SK-N-SH (cell line): ENCODE measurements around the gene KRTAP10-1. TPM values are rescaled to one million over a fixed set of nuclear protein-coding genes. Genes with fewer than 3 reads are reported as not detected.

Experiments
- CTCF ChIA-PET: fragments of 300-600, 350-600 bp; formaldehyde crosslinking; extraction: SDS; loops from one replicate; lab custom pipeline; 2021; lab: Yijun Ruan, JAX
- POLR2A ChIA-PET: fragments of 350-600 bp; sonication (Branson Sonifier 250); formaldehyde crosslinking; extraction: SDS; loops from one replicate; lab custom pipeline; 2020; ENCODE audit warnings: antibody characterized with exemption, inconsistent platforms; lab: Yijun Ruan, JAX
- DNase-seq: peaks from one replicate; pipeline ENCODE4 v3.0.0; 2012
- H2AFZ ChIP-seq: fragments of 200-600 bp; sonication (generic); 2 replicates; pipeline ENCODE4 v1.8.1; 2016; ENCODE audit warnings: antibody characterized with exemption, mild to moderate bottlenecking, low read depth
- H3F3A ChIP-seq: fragments of 200-600 bp; sonication (generic); replicated peaks from 2 replicates; pipeline ENCODE3; 2016; ENCODE audit warnings: antibody characterized with exemption, mild to moderate bottlenecking; ENCODE audit not compliant: insufficient read depth
- H3K27ac ChIP-seq, 2 experiments: fragments of 200-500 bp in 1 of 2; fragments of 200-600 bp in 1 of 2; sonication (Bioruptor generic) in 1 of 2; sonication (generic), shearing (Covaris generic) in 1 of 2; 2 replicates each; pipeline versions ENCODE4 v1.5.1 to v1.6.1; 2014 to 2016; ENCODE audit warnings: low read depth in 2 of 2, inconsistent platforms in 1 of 2, low read length in 1 of 2, mild to moderate bottlenecking in 1 of 2, mixed read lengths in 1 of 2
- H3K27me3 ChIP-seq: fragments of 200-600 bp; sonication (generic), shearing (Covaris generic); 2 replicates; pipeline ENCODE4 v1.6.1; 2016; ENCODE audit warnings: mixed run types; ENCODE audit not compliant: insufficient read depth
- H3K36me3 ChIP-seq, 2 experiments: fragments of 200-500 bp in 1 of 2; fragments of 200-600 bp in 1 of 2; sonication (Bioruptor generic) in 1 of 2; sonication (generic) in 1 of 2; replicated peaks in 1 of 2; 2 replicates each; pipeline versions ENCODE3 to v1.5.1; 2014 to 2016; ENCODE audit warnings: low read length in 1 of 2, mild to moderate bottlenecking in 1 of 2; ENCODE audit not compliant: insufficient read depth in 2 of 2, control insufficient read depth in 1 of 2
- H3K4me1 ChIP-seq, 2 experiments: fragments of 200-500 bp in 1 of 2; fragments of 200-600 bp in 1 of 2; sonication (Bioruptor generic) in 1 of 2; sonication (generic), shearing (Covaris generic) in 1 of 2; 2 replicates each; pipeline versions ENCODE4 v1.5.1 to v1.6.1; 2014 to 2016; ENCODE audit warnings: low read depth in 1 of 2, low read length in 1 of 2, mixed run types in 1 of 2; ENCODE audit not compliant: insufficient read depth in 2 of 2, control insufficient read depth in 1 of 2
- H3K4me2 ChIP-seq: fragments of 200-600 bp; sonication (generic), shearing (Covaris generic); 2 replicates; pipeline ENCODE4 v1.6.1; 2017; ENCODE audit warnings: mixed run types
- H3K4me3 ChIP-seq, 2 experiments: fragments of 200-500 bp in 1 of 2; fragments of 200-600 bp in 1 of 2; sonication (Bioruptor generic) in 1 of 2; sonication (generic), shearing (Covaris generic) in 1 of 2; 2 replicates each; pipeline versions ENCODE4 v1.5.1 to v1.8.1; 2014 to 2016; ENCODE audit warnings: low read depth in 2 of 2, inconsistent platforms in 1 of 2, low read length in 1 of 2, mild to moderate bottlenecking in 1 of 2, mixed read lengths in 1 of 2, moderate library complexity in 1 of 2
- H3K79me2 ChIP-seq: fragments of 200-600 bp; sonication (generic); 2 replicates; pipeline ENCODE4 v1.8.1; 2017; ENCODE audit warnings: mild to moderate bottlenecking; ENCODE audit not compliant: insufficient read depth
- H3K9ac ChIP-seq: fragments of 200-600 bp; sonication (generic); 2 replicates; pipeline ENCODE4 v1.6.1; 2017; ENCODE audit warnings: mixed run types
- H3K9me2 ChIP-seq: fragments of 200-600 bp; sonication (generic); 2 replicates; pipeline ENCODE4 v1.6.1; 2017; ENCODE audit warnings: mixed run types
- H3K9me3 ChIP-seq: fragments of 200-600 bp; sonication (generic); 2 replicates; pipeline ENCODE4 v1.6.1; 2017; ENCODE audit warnings: mixed run types, mild to moderate bottlenecking, moderate library complexity
- H4K20me1 ChIP-seq: fragments of 200-600 bp; sonication (generic); 2 replicates; pipeline ENCODE4 v1.6.1; 2017; ENCODE audit warnings: mild to moderate bottlenecking, mixed run types; ENCODE audit not compliant: insufficient read depth
- ELF1 ChIP-seq: IDR thresholded peaks from 2 replicates; pipeline ENCODE4 v1.4.0; 2012
- EP300 ChIP-seq, 2 experiments: IDR thresholded peaks; 2 replicates each; pipeline versions ENCODE4 v1.4.0 to v1.6.1; 2012; ENCODE audit warnings: borderline replicate concordance in 1 of 2, low read depth in 1 of 2, low read length in 1 of 2
- FOSL2 ChIP-seq: IDR thresholded peaks from 2 replicates; pipeline ENCODE4 v1.4.0; 2012; ENCODE audit warnings: low read depth, mild to moderate bottlenecking, moderate library complexity, borderline replicate concordance
- GABPA ChIP-seq: IDR thresholded peaks from 2 replicates; pipeline ENCODE4 v1.4.0; 2012; ENCODE audit warnings: low read depth, mild to moderate bottlenecking
- MXI1 ChIP-seq: IDR thresholded peaks from 2 replicates; pipeline ENCODE4 v1.6.1; 2012; ENCODE audit warnings: mild to moderate bottlenecking, low read depth, low read length, improper control_type of control experiment
- NFIC ChIP-seq: IDR thresholded peaks from 2 replicates; pipeline ENCODE4 v1.4.0; 2012; ENCODE audit warnings: borderline replicate concordance
- NRF1 ChIP-seq: IDR thresholded peaks from 2 replicates; pipeline ENCODE4 v1.6.1; 2012; ENCODE audit warnings: low read depth, mild to moderate bottlenecking, low read length
- RCOR1 ChIP-seq: fragments of 150-350 bp; IDR thresholded peaks from 2 replicates; pipeline ENCODE4 v1.6.1; 2017; ENCODE audit warnings: antibody characterized with exemption, low read length
- RFX5 ChIP-seq: IDR thresholded peaks from 2 replicates; pipeline ENCODE4 v1.6.1; 2012; ENCODE audit warnings: mild to moderate bottlenecking, improper control_type of control experiment, low read length
- RXRA ChIP-seq: IDR thresholded peaks from 2 replicates; pipeline ENCODE4 v1.4.0; 2012; ENCODE audit warnings: low read depth, mild to moderate bottlenecking, borderline replicate concordance
- SMC3 ChIP-seq: IDR thresholded peaks from 2 replicates; pipeline ENCODE4 v1.6.1; 2012; ENCODE audit warnings: low read depth, low read length, improper control_type of control experiment
- TAF1 ChIP-seq: IDR thresholded peaks from 2 replicates; pipeline ENCODE4 v1.6.1; 2012; ENCODE audit warnings: low read depth, mild to moderate bottlenecking, low read length, moderate library complexity, borderline replicate concordance
- TCF12 ChIP-seq: IDR thresholded peaks from 2 replicates; pipeline ENCODE4 v1.4.0; 2012
- YY1 ChIP-seq: IDR thresholded peaks from 2 replicates; pipeline ENCODE4 v1.4.0; 2012; ENCODE audit warnings: low read depth, mild to moderate bottlenecking
- WGBS: methylation state at CpG from one replicate; pipeline ENCODE4 v1.1.6; 2017; ENCODE audit warnings: low lambda C conversion rate; 5-methylcytosine and 5-hydroxymethylcytosine counted together
- polyA plus RNA-seq, 3 experiments: library from polyadenylated mRNA; depleted of rRNA; stranded (reverse); fragments of >200 nt; gene quantifications; 2 replicates each; pipeline ENCODE4 v1.2.3, GENCODE V29; 2012
- TF ChIP-seq, protein P1 (sequence below): fragments of 150-350 bp; IDR thresholded peaks from 2 replicates; pipeline ENCODE4 v1.6.1; 2017; ENCODE audit warnings: antibody characterized with exemption, low read length, low read depth, borderline replicate concordance
- TF ChIP-seq, protein P2 (sequence below): IDR thresholded peaks from 2 replicates; pipeline ENCODE4 v1.4.0; 2012; ENCODE audit warnings: low read depth, borderline replicate concordance
- TF ChIP-seq, protein P3 (sequence below): IDR thresholded peaks from 2 replicates; pipeline ENCODE4 v1.6.1; 2012; ENCODE audit warnings: mild to moderate bottlenecking, low read depth, low read length, moderate library complexity
- TF ChIP-seq, protein P4 (sequence below): IDR thresholded peaks from 2 replicates; pipeline ENCODE4 v1.4.0; 2012; ENCODE audit warnings: low read depth
- TF ChIP-seq, protein P5 (sequence below): fragments of 150-350 bp; IDR thresholded peaks from 2 replicates; pipeline ENCODE4 v1.6.1; 2016; ENCODE audit warnings: mild to moderate bottlenecking, low read depth, low read length

Gene KRTAP10-1
- polyA plus RNA-seq, 1 of the 3 experiments (the other 2 are of a cell fraction) = not detected

DNA sequence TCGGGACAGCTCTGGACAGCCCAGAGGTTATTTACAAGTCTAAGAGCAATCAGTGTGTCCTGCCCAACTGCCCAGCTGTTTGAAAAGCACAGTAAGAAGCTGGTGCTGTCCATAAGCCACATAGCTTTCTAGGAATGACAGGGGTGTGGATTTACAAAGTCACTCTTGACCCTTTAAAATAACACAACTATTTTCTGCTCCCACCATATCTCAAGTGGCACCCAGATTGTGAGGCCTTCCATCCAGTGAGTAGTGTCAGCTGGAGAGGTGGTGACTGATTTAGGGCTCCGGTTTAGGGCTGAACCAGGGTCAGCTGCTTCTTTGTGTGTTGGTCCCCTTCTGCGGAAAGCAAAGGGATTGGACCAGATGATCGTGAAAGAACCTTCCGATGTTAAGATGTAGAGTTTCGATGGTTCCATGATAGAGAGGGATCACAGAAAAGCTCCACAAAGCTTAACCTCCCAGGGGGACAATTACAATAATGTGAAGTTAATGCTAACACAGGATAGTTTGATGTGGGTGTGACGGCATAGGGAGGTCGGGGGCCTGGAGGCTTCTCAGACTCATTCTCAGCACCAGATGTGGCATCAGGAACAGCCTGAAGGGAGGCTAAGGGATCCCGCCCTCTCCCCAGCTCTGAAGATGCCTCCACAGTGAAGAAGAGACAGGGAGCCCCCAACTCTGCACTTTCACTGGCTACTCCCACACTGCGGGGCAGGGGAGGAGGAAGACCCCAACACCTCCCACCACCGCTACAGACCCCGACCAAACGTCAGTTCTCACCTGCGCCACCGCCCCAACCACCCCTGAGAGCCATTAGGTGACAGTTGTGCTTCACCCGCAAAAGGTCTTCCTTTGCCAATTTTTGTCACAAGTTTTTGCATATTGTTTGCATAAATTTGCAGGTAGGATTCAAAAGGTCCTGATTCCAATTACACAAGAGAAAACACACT lies 44.1 kb downstream of the KRTAP10-1 start:
- Histone ChIP-seq H3K9me2 (no peaks in the 10 kb centered on the region), H3K79me2 (no peaks in the 10 kb centered on the region), H3K4me1 (no peaks in the 10 kb centered on the region), H4K20me1 (no peaks in the 10 kb centered on the region), H3K4me3 (no peak overlapping the region), H3K9me3 (peaks cover 11% of the 10 kb centered on the region; the same call in 1 of the 2 replicates), H3K27me3 (peaks cover 9% of the 10 kb centered on the region; the same call in 1 of the 2 replicates), H3K4me2 (no peak overlapping the region), H2AFZ (no peak overlapping the region), H3K36me3 (no peaks in the 10 kb centered on the region), H3K27ac (no peak overlapping the region), H3F3A (no peaks in the 10 kb centered on the region), H3K9ac (no peak overlapping the region)
- DNase-seq = no peak
- ChIA-PET POLR2A (no interaction called here), CTCF (interaction anchor here (0.6 to 4.4 kb wide), 4 partner anchors 14 to 298 kb away, joined by 3 to 21 read pairs (median 4); no protein-coding TSS in a partner anchor)
- 66% methylated on average over 16 of the region's 16 CpGs for WGBS
- TF ChIP-seq, protein P1, sequence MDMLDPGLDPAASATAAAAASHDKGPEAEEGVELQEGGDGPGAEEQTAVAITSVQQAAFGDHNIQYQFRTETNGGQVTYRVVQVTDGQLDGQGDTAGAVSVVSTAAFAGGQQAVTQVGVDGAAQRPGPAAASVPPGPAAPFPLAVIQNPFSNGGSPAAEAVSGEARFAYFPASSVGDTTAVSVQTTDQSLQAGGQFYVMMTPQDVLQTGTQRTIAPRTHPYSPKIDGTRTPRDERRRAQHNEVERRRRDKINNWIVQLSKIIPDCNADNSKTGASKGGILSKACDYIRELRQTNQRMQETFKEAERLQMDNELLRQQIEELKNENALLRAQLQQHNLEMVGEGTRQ = no peak
- no peak for TF ChIP-seq RXRA
- TF ChIP-seq MXI1 = no peak
- no peak for TF ChIP-seq RCOR1
- TF ChIP-seq, protein P2, sequence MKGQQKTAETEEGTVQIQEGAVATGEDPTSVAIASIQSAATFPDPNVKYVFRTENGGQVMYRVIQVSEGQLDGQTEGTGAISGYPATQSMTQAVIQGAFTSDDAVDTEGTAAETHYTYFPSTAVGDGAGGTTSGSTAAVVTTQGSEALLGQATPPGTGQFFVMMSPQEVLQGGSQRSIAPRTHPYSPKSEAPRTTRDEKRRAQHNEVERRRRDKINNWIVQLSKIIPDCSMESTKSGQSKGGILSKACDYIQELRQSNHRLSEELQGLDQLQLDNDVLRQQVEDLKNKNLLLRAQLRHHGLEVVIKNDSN = no peak
- TF ChIP-seq GABPA = no peak
- TF ChIP-seq ELF1 = no peak
- no peak for TF ChIP-seq YY1
- no peak for TF ChIP-seq SMC3
- TF ChIP-seq TCF12 = no peak
- TF ChIP-seq, protein P3, sequence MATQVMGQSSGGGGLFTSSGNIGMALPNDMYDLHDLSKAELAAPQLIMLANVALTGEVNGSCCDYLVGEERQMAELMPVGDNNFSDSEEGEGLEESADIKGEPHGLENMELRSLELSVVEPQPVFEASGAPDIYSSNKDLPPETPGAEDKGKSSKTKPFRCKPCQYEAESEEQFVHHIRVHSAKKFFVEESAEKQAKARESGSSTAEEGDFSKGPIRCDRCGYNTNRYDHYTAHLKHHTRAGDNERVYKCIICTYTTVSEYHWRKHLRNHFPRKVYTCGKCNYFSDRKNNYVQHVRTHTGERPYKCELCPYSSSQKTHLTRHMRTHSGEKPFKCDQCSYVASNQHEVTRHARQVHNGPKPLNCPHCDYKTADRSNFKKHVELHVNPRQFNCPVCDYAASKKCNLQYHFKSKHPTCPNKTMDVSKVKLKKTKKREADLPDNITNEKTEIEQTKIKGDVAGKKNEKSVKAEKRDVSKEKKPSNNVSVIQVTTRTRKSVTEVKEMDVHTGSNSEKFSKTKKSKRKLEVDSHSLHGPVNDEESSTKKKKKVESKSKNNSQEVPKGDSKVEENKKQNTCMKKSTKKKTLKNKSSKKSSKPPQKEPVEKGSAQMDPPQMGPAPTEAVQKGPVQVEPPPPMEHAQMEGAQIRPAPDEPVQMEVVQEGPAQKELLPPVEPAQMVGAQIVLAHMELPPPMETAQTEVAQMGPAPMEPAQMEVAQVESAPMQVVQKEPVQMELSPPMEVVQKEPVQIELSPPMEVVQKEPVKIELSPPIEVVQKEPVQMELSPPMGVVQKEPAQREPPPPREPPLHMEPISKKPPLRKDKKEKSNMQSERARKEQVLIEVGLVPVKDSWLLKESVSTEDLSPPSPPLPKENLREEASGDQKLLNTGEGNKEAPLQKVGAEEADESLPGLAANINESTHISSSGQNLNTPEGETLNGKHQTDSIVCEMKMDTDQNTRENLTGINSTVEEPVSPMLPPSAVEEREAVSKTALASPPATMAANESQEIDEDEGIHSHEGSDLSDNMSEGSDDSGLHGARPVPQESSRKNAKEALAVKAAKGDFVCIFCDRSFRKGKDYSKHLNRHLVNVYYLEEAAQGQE = no peak
- TF ChIP-seq RFX5 = no peak
- TF ChIP-seq NRF1 = no peak
- TF ChIP-seq FOSL2 = no peak
- TF ChIP-seq NFIC = no peak
- TF ChIP-seq, protein P4, sequence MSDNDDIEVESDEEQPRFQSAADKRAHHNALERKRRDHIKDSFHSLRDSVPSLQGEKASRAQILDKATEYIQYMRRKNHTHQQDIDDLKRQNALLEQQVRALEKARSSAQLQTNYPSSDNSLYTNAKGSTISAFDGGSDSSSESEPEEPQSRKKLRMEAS = no peak
- TF ChIP-seq, protein P5, sequence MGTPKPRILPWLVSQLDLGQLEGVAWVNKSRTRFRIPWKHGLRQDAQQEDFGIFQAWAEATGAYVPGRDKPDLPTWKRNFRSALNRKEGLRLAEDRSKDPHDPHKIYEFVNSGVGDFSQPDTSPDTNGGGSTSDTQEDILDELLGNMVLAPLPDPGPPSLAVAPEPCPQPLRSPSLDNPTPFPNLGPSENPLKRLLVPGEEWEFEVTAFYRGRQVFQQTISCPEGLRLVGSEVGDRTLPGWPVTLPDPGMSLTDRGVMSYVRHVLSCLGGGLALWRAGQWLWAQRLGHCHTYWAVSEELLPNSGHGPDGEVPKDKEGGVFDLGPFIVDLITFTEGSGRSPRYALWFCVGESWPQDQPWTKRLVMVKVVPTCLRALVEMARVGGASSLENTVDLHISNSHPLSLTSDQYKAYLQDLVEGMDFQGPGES = no peak
- no peak for TF ChIP-seq TAF1
- TF ChIP-seq EP300 (IDR thresholded peaks at IDR 0.05; ENCODE audit: borderline replicate concordance in 1 of 2, low read depth in 1 of 2, low read length in 1 of 2) = no peak
